ENCODE measurements around the gene UBL4A. TPM values are rescaled to one million over a fixed set of nuclear protein-coding genes. Genes with fewer than 3 reads are reported as not detected.
A peak's percentile ranks its signal among the peaks of the same experiment; 100 is the strongest.

Gene UBL4A
- total and polyA plus RNA-seq, 2 donors, result 20.4 to 49.9 TPM

DNA sequence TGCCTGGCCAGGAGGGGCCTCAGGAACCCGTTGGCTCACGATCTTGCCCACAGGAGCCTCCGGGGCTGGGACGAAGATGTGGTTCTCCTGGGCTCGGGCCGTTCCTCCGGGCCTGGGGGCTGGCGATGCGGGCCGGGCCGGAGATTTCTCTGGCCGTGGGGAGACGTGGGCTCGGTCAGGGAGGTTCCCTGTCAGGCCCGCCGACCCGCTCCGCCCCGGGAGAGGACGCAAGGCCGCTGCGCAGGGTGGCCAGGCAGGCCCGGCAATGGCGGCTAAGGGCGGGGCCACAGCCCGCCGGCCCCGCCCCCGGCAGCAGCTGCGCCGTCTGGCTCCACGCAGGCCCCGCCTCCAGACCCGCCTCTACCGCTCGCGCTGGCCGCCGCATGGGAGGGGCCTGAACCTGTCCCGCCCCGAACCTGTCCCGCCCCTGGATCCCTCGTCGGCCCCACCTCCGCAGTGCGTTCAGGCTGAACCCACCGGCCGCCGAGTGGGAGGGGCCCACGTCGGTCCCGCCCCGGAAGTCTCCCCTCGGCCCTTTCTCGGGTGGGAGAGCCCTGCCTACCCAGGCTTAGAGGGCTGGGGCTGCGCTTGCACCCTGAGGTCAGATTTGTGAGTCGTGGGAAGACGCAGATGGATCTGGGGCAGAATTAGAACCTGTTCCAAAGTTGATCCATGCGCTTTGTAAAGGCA lies 29.7 kb upstream of the UBL4A start, which contains the start of gene FAM3A:
Gene FAM3A, minus strand, starts transcription at position 267 of the 690 bp plus-strand sequence. CDS start 460 bp downstream, outside the sequence.
- peak; percentile 76 for DNase-seq (ENCODE audit: extremely low spot score)
- peak within 1 kb of the TSS; percentile 91 for H3K27ac ChIP-seq (ENCODE audit: low read depth)
- H3K4me3 ChIP-seq (ENCODE audit: low read depth, low read length), result peak within 1 kb of the TSS; percentile 59
- no peaks in the 10 kb centered on the region for H3K36me3 ChIP-seq (ENCODE audit: insufficient read depth)
- no peaks in the 10 kb centered on the region for H3K4me1 ChIP-seq (ENCODE audit: insufficient read depth)
- WGBS, result under 1% methylated on average over 56 of the region's 59 CpGs

DNA sequence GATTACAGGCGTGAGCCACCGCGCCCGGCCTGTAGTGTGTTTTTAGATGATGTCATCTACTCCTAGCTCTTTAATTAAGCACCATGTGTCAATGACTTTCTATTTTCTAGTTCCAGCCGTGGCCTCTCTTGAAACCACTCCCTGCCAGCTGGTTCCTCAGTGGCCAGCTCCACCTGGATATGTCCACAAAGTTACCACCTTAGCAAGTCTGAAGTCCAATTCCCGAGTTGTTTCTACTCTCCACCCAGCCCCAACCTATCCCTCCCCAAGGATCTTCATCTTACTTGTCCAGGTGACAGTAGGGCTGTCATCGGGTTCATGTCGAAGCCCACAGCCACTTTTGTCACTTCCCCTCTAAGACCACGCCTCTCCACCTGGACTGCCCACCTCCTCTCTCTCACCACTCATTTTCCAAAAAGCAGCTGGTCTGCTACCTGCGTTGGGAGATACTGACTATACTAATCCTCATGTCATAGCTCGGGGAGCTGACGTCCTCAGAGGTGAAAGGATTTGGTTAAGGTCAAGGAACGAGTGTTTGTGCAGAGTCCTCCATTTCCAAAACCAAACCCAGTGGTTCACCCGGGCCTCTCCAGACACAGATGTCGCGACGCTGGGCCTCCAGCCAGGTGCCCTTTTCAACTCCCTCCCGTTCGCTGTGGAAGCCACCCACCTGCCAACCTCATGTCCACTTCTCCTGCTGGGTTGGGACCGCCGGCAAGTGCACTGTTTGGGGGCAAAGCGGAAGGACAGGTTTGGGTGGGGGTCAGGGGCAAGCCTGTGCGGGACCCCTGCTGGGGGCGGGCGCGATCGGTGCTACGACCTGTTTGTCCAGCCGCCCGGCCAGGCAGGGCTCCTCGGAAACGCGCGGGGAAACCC lies 28.9 kb upstream of the UBL4A start:
- no peaks in the 10 kb centered on the region for H3K4me1 ChIP-seq (ENCODE audit: insufficient read depth)
- H3K4me3 ChIP-seq (ENCODE audit: low read depth, low read length), result peak overlapping the region; percentile 59
- no peak for DNase-seq (ENCODE audit: extremely low spot score)
- H3K36me3 ChIP-seq (ENCODE audit: insufficient read depth), result no peaks in the 10 kb centered on the region
- 15% methylated on average over 34 of the region's 34 CpGs for WGBS
- peak overlapping the region; percentile 89 for H3K27ac ChIP-seq (ENCODE audit: low read depth)

DNA sequence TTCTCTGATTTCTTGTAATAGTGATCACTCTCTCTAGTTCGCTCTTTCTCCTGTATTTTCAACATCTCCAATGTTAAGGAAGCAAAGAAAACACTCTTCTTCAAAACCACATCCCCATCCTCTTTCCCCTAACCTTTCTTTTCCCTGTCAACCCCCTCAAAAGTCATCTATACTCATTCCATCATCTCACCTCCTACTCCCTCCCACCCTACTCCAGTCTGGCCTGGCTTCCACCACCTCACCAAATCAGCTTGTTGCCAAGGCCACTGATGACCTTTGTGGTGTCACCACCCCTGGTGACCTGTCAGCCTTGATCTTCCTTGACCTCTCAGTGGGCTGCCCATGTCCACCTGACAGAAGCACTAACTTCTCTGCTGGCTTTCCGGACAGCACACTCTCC lies 27.3 kb upstream of the UBL4A start:
- H3K4me3 ChIP-seq (ENCODE audit: low read depth, low read length), result no peak overlapping the region
- no peak overlapping the region for H3K27ac ChIP-seq (ENCODE audit: low read depth)
- WGBS, result 94% methylated on average over 2 of the region's 2 CpGs
- no peaks in the 10 kb centered on the region for H3K4me1 ChIP-seq (ENCODE audit: insufficient read depth)
- DNase-seq (ENCODE audit: extremely low spot score), result no peak
- H3K36me3 ChIP-seq (ENCODE audit: insufficient read depth), result no peaks in the 10 kb centered on the region

GRCh38 chrX:154512879-154513553 lies 26.6 kb upstream of the UBL4A start:
- H3K27ac ChIP-seq (ENCODE audit: low read depth), result no peak overlapping the region
- no peak for DNase-seq (ENCODE audit: extremely low spot score)
- H3K4me1 ChIP-seq (ENCODE audit: insufficient read depth), result no peaks in the 10 kb centered on the region
- 93% methylated on average over 16 of the region's 16 CpGs for WGBS
- no peak overlapping the region for H3K4me3 ChIP-seq (ENCODE audit: low read depth, low read length)
- no peaks in the 10 kb centered on the region for H3K36me3 ChIP-seq (ENCODE audit: insufficient read depth)

DNA sequence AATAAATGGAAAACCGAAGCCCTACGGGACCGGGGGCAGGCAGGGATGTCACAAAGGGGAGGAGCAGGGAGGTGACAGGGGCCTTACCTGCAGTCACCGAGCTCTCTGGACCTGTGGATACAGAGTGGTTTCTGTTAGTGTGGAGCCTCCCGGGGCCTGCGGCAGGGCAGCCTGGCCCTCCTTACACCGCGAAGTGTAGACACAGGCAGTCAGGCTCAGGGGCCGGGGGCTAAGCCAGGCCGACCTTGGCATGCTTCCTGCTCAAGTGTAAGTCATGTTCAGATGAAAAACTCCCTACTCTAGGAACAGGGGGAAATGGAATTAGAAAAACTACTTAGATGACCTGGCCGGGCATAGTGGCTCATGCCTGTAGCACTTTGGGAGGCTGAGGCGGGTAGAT lies 25.3 kb upstream of the UBL4A start:
- 74% methylated on average over 12 of the region's 12 CpGs for WGBS
- Histone ChIP-seq H3K36me3 (ENCODE audit: insufficient read depth) (no peaks in the 10 kb centered on the region), H3K4me1 (ENCODE audit: insufficient read depth) (no peaks in the 10 kb centered on the region), H3K27ac (ENCODE audit: low read depth) (no peak overlapping the region), H3K4me3 (ENCODE audit: low read depth, low read length) (no peak overlapping the region)
- no peak for DNase-seq (ENCODE audit: extremely low spot score)

DNA sequence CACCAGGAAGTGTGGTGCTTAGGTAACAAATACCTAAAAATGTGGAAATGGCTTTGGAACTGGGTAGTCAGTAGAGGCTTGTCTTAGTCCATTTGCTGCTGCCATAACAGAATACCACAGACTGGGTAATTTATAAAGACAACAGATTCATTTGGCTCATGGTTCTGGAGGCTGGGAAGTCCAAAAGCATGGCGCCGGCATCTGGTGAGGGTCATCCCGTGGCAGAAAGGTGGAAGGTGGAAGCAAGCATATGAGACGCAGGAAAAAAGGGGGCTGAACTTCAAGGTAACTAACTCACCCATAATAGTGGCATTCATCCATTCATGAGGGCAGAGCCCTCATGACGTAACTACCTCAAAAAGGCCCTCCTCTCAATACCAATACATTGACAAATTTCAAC lies 23.0 kb upstream of the UBL4A start:
- no peak overlapping the region for H3K4me3 ChIP-seq (ENCODE audit: low read depth, low read length)
- H3K4me1 ChIP-seq (ENCODE audit: insufficient read depth), result no peaks in the 10 kb centered on the region
- DNase-seq (ENCODE audit: extremely low spot score), result no peak
- WGBS, result 98% methylated on average over 5 of the region's 5 CpGs
- no peak overlapping the region for H3K27ac ChIP-seq (ENCODE audit: low read depth)
- H3K36me3 ChIP-seq (ENCODE audit: insufficient read depth), result no peaks in the 10 kb centered on the region

DNA sequence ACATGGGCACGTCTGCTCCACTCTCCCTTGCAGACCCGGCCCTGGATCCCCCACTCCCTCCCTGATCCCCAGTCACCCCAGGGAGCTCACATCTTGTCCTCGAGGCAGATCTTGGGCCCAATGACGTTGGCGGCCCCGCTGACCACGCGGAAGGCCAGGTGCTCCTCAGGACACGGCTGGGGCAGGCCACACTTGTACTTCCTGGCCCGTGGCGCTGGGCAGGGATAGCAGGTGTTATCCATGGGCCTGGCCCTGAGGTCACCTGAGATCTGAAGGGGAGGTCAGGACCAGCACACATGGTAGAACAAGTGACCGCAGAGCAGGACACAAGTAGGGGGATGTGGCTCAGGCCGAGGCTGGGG lies 21.9 kb upstream of the UBL4A start:
- Histone ChIP-seq H3K36me3 (ENCODE audit: insufficient read depth) (no peaks in the 10 kb centered on the region), H3K4me3 (ENCODE audit: low read depth, low read length) (no peak overlapping the region), H3K4me1 (ENCODE audit: insufficient read depth) (no peaks in the 10 kb centered on the region), H3K27ac (ENCODE audit: low read depth) (no peak overlapping the region)
- WGBS, result 93% methylated on average over 13 of the region's 13 CpGs
- DNase-seq (ENCODE audit: extremely low spot score), result no peak

DNA sequence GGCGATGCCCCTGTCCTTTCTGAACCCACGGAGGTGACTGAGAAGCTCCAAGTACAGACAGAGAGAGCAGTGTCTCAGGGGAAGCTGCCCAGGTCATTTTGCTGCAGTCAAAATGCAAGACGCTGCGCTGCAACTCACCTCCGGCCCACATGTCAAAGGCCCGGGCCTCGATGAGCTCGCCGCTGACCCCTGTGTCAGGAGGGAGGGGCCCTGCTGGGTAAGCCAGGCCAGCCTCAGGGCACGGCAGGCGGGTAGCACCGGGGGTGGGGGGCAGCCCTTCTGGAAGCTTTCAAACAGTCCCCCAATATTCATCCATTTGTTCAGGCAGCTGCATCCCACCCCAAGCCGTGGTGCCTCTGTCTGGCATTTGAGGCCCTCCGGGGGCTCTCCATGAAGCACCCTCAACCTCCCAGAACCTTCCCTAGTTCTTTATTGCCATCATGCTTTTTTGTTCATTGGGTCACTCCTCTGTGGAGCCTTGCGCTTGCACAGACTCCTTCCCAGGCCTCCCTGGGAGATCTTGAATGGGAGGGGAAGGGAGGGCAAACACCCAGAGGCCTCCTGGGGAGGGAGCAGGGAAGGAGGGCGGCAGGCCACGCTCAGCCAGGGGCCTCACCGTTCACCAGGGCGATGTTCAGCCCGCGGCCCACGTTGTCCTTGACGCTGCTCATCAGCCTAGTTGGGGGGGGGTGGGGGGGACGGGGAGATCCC lies 21.4 kb upstream of the UBL4A start:
- Histone ChIP-seq H3K27ac (ENCODE audit: low read depth) (no peak overlapping the region), H3K4me3 (ENCODE audit: low read depth, low read length) (no peak overlapping the region), H3K4me1 (ENCODE audit: insufficient read depth) (no peaks in the 10 kb centered on the region), H3K36me3 (ENCODE audit: insufficient read depth) (no peaks in the 10 kb centered on the region)
- DNase-seq (ENCODE audit: extremely low spot score), result no peak
- 85% methylated on average over 24 of the region's 24 CpGs for WGBS

DNA sequence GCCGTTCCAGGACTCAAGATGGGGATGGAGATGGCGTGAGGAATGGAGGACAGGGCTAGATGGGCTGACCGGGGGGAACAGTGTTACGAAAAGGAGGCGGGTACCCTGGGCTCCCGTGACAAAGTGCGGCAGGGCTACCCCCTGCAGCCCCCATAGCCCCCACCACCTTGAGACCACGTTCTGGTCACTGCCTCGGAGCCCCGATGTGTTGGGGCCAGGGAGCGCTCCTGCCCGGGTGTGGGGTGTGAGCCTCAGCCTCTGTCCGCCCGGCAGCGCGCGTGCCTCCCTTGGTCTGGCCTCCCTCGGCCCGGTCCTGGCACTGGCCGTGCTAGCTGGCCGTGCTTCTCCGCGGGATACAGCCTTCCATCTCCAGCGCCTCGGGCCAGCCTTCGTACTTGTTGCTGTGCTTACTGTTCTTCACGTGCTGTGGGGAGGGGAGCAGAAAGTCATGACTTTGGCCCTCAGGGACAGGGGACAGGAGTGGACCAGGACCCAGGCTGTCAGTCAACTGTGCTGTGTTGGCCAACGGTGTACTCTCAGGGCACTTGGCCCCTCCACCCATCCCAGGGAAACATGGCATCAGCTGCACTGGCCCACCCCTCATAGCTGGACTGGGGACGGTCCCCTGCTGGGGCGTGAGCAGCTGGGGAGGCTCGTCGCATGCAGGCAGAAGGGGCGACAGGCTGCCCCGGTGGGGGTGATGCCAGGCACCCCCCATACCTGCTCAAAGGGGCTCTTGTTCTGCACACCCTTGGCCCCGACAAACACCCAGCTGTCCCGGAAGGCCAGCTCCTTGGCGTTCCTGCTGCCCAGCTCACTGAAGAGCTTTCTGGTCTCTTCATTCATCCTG lies 20.3 kb upstream of the UBL4A start:
- no peaks in the 10 kb centered on the region for H3K36me3 ChIP-seq (ENCODE audit: insufficient read depth)
- H3K4me3 ChIP-seq (ENCODE audit: low read depth, low read length), result no peak overlapping the region
- 90% methylated on average over 37 of the region's 37 CpGs for WGBS
- H3K27ac ChIP-seq (ENCODE audit: low read depth), result no peak overlapping the region
- no peaks in the 10 kb centered on the region for H3K4me1 ChIP-seq (ENCODE audit: insufficient read depth)
- no peak for DNase-seq (ENCODE audit: extremely low spot score)

GRCh38 chrX:154505734-154506133 lies 19.3 kb upstream of the UBL4A start:
- Histone ChIP-seq H3K36me3 (ENCODE audit: insufficient read depth) (no peaks in the 10 kb centered on the region), H3K27ac (ENCODE audit: low read depth) (no peak overlapping the region), H3K4me3 (ENCODE audit: low read depth, low read length) (no peak overlapping the region), H3K4me1 (ENCODE audit: insufficient read depth) (no peaks in the 10 kb centered on the region)
- whole genome bisulfite sequencing, result 71% methylated on average over 12 of the region's 12 CpGs
- no peak for DNase-seq (ENCODE audit: extremely low spot score)

GRCh38 chrX:154502989-154503388 lies 16.6 kb upstream of the UBL4A start:
- WGBS, result 81% methylated on average over 3 of the region's 3 CpGs
- DNase-seq (ENCODE audit: extremely low spot score), result no peak
- Histone ChIP-seq H3K36me3 (ENCODE audit: insufficient read depth) (no peaks in the 10 kb centered on the region), H3K27ac (ENCODE audit: low read depth) (no peak overlapping the region), H3K4me3 (ENCODE audit: low read depth, low read length) (no peak overlapping the region), H3K4me1 (ENCODE audit: insufficient read depth) (no peaks in the 10 kb centered on the region)

- Histone ChIP-seq H3K36me3 (ENCODE audit: insufficient read depth) (no peaks in the 10 kb centered on the region), H3K27ac (ENCODE audit: low read depth) (no peak overlapping the region), H3K4me3 (ENCODE audit: low read depth, low read length) (no peak overlapping the region), H3K4me1 (ENCODE audit: insufficient read depth) (no peaks in the 10 kb centered on the region)
- 84% methylated on average over 8 of the region's 8 CpGs for WGBS
- no peak for DNase-seq (ENCODE audit: extremely low spot score)
Observed at GRCh38 chrX:154502098-154502497, 15.7 kb upstream of the UBL4A start.
